GM12892 (cell line): Measurements from ENCODE around the gene CDKAL1.

Source experiments
- POLR2A ChIP-seq: IDR thresholded peaks from 2 replicates; pipeline ENCODE4 v1.6.1; 2011; ENCODE audit warnings: low read depth, low read length, control low read depth
- POLR2AphosphoS5 ChIP-seq: IDR thresholded peaks from 2 replicates; pipeline ENCODE4 v1.6.1; 2011; ENCODE audit warnings: low read depth, low read length, control low read depth

GRCh38 chr6:21070620-21071019, 536.4 kb downstream of the CDKAL1 start:
- TF ChIP-seq POLR2AphosphoS5 (no peak), POLR2A (no peak)
